Lung (tissue), 12 donors: ENCODE measurements around the gene SEL1L3. TPM values are rescaled to one million over a fixed set of nuclear protein-coding genes. Genes with fewer than 3 reads are reported as not detected.

Experiments used
- ATAC-seq: fragments of 200-7000 bp; cut with Tn5 transposase; one replicate; pipeline ENCODE4 v1.9.1; 2020; ENCODE audit warnings: moderate number of reproducible peaks; ENCODE audit not compliant: insufficient read depth, low FRiP score
- DNase-seq, 3 donors: peaks; one replicate each; pipeline ENCODE4 v3.0.0-alpha.2; 2013 to 2017
- H3K27ac ChIP-seq, 2 donors: one replicate each; pipeline ENCODE4 v1.5.1; 2013; ENCODE audit warnings: mild to moderate bottlenecking in 2 of 2, moderate library complexity in 2 of 2, control low read depth in 1 of 2, inconsistent platforms in 1 of 2, low read depth in 1 of 2, low read length in 1 of 2
- H3K27me3 ChIP-seq, 3 donors: one replicate each; pipeline ENCODE4 v1.5.1; 2013; ENCODE audit warnings: low read length in 2 of 3; ENCODE audit not compliant: control insufficient read depth in 3 of 3, insufficient read depth in 3 of 3
- H3K36me3 ChIP-seq, 4 donors: one replicate each; pipeline ENCODE4 v1.5.1; 2013; ENCODE audit warnings: low read length in 4 of 4, mild to moderate bottlenecking in 1 of 4, moderate library complexity in 1 of 4; ENCODE audit not compliant: control insufficient read depth in 4 of 4, insufficient read depth in 4 of 4
- H3K4me1 ChIP-seq, 5 donors: one replicate each; pipeline ENCODE4 v1.5.1; 2013; ENCODE audit warnings: low read length in 5 of 5, mild to moderate bottlenecking in 2 of 5, moderate library complexity in 1 of 5; ENCODE audit not compliant: control insufficient read depth in 5 of 5, insufficient read depth in 5 of 5
- H3K4me3 ChIP-seq: one replicate; pipeline ENCODE4 v1.5.1; 2013; ENCODE audit warnings: mild to moderate bottlenecking, control low read depth, moderate library complexity
- H3K9ac ChIP-seq, 2 donors: one replicate each; pipeline ENCODE4 v1.5.1; 2013; ENCODE audit warnings: low read length in 2 of 2, control low read depth in 1 of 2; ENCODE audit not compliant: insufficient read depth in 1 of 2
- H3K9me3 ChIP-seq, 4 donors: one replicate each; pipeline ENCODE4 v1.5.1; 2013; ENCODE audit warnings: low read length in 3 of 4, mild to moderate bottlenecking in 1 of 4, moderate library complexity in 1 of 4; ENCODE audit not compliant: control insufficient read depth in 4 of 4, insufficient read depth in 3 of 4
- WGBS, 2 donors: extraction: QIAGEN DNeasy Blood & Tissue Kit; methylation state at CpG; one replicate each; pipeline ENCODE4 v1.1.7; 2013; 5-methylcytosine and 5-hydroxymethylcytosine counted together
- polyA plus RNA-seq, 2 donors: library from polyadenylated mRNA; stranded (reverse); fragments of 200-250 nt; gene quantifications; one replicate each; pipeline ENCODE4 v1.2.1, GENCODE V29; 2013
- total RNA-seq, 2 donors: library from RNA; depleted of rRNA in 1 of 2; stranded (reverse); fragments of >200 nt in 1 of 2; gene quantifications; one replicate each; pipeline ENCODE4 v1.2.1, GENCODE V29; 2014 to 2021
- TF ChIP-seq, protein P1 (sequence below): IDR thresholded peaks from 2 replicates; pipeline ENCODE4 v1.5.1; 2012; ENCODE audit warnings: mild to moderate bottlenecking; ENCODE audit errors: control extremely low read depth, extremely low read depth
- donor health status: control.
- donor health status: control.
- donor health status: Bipolar disorder and iron deficiency.
- donor health status: healthy.
- donor health status: DM: yes; HTN: yes; CAD: no.

The SEL1L3 gene
- total and polyA plus RNA-seq, 4 donors: 29.2 to 93.3 (median 57.1) TPM

DNA sequence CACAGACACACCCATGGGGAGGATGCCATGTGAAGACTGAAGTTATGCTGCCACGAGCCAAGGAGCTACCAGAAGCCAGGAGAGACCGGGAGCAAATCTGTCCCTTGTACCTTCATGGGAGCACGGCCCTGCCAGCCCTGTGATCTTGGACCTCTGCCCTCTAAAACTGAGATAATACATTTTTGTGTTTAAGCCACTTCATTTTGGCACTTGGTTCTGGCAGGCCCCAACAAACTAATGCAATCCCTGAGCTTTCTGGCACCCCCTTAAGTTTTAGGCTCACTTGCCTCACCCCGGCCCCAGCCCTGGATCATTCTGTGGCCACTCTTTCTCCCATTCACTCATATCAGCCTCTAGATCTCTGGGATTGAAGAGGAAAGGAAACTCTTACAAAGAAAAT lies 35.4 kb downstream of the SEL1L3 start:
- TF ChIP-seq, protein P1, sequence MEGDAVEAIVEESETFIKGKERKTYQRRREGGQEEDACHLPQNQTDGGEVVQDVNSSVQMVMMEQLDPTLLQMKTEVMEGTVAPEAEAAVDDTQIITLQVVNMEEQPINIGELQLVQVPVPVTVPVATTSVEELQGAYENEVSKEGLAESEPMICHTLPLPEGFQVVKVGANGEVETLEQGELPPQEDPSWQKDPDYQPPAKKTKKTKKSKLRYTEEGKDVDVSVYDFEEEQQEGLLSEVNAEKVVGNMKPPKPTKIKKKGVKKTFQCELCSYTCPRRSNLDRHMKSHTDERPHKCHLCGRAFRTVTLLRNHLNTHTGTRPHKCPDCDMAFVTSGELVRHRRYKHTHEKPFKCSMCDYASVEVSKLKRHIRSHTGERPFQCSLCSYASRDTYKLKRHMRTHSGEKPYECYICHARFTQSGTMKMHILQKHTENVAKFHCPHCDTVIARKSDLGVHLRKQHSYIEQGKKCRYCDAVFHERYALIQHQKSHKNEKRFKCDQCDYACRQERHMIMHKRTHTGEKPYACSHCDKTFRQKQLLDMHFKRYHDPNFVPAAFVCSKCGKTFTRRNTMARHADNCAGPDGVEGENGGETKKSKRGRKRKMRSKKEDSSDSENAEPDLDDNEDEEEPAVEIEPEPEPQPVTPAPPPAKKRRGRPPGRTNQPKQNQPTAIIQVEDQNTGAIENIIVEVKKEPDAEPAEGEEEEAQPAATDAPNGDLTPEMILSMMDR: no peak
- Histone ChIP-seq H3K27me3 (no peaks in the 10 kb centered on the region), H3K27ac (no peak overlapping the region), H3K4me3 (no peak overlapping the region), H3K9me3 (no peaks in the 10 kb centered on the region), H3K9ac (no peak overlapping the region), H3K36me3 (peaks cover 0 to 12% (median 0%) of the 10 kb centered on the region in 4 donors), H3K4me1 (peaks cover 0 to 3% (median 0%) of the 10 kb centered on the region in 5 donors)
- ATAC-seq (no peak), DNase-seq (no peak)
- WGBS, 2 donors: 83 to 90% methylated on average over 4 of the region's 4 CpGs

DNA sequence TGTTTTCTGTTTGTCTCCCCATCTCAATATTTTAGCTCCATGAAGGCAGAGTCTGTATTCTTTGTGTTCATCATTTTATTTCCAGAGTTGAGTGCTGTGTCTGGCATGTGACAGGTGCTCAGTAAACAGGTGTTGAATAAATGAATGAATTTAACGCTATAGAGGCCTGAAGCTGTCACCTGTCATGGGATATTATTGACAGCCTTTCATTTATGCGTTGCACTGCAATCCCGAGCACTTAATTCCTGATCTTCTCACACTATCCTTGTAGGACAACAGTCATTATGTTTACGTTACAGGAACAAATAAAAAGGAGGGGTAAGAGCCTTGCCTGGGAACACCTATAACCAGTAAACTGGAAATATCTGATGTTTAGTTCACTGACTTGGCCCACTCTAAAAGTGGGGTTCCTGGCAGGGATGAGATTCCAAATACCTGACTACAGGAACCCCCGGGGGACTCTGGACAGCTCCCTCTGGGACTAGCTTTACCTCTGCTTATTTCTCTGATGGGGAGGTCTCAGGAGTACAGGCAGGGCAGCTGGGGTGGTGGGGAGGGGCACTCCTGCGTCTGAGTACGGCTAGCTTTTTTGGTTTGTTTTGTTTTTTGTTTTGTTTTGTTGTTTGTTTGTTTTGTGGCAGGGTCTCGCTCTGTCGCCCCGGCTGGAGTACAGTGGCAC lies 36.6 kb downstream of the SEL1L3 start:
- Histone ChIP-seq H3K27me3 (no peaks in the 10 kb centered on the region), H3K36me3 (peaks cover 0 to 18% (median 0%) of the 10 kb centered on the region in 4 donors), H3K27ac (no peak overlapping the region), H3K4me1 (peaks cover 0 to 3% (median 0%) of the 10 kb centered on the region in 5 donors), H3K4me3 (no peak overlapping the region), H3K9me3 (no peaks in the 10 kb centered on the region), H3K9ac (no peak overlapping the region)
- DNase-seq: no peak
- no peak for ATAC-seq
- 92 to 97% methylated on average over 10 of the region's 10 CpGs for WGBS, 2 donors
- TF ChIP-seq, protein P1: no peak

GRCh38 chr4:25823632-25824031 lies 39.2 kb downstream of the SEL1L3 start:
- TF ChIP-seq, protein P1: no peak
- ATAC-seq: no peak
- H3K36me3 ChIP-seq: peaks cover 0 to 25% (median 0%) of the 10 kb centered on the region in 4 donors
- H3K9ac ChIP-seq: no peak overlapping the region
- no peak overlapping the region for H3K27ac ChIP-seq
- H3K4me3 ChIP-seq: no peak overlapping the region
- H3K9me3 ChIP-seq: no peaks in the 10 kb centered on the region
- H3K27me3 ChIP-seq: no peaks in the 10 kb centered on the region
- peaks cover 0 to 3% (median 0%) of the 10 kb centered on the region in 5 donors for H3K4me1 ChIP-seq
- 87% methylated on average over 7 of the region's 7 CpGs for WGBS, 2 donors
- no peak for DNase-seq

DNA sequence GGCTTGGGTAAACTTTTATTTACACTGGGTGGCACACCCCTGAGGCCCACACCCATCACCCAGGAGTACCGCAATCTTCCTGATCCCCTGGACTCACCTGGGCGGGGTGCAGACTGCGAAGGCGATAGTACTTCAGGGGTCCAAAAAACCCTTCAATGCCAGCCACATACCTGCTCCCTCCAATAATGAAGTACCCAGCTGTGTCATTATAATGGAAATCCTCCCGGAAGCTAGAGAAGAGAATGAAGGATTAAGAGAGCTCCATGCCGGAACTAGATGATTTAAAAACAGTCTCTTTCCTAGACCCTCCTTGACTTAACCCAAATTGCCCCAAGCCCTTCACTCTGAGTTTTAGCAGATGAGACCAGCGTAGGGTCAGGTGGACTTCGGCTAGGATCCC lies 40.9 kb downstream of the SEL1L3 start:
- 95 to 96% methylated on average over 8 of the region's 8 CpGs for WGBS, 2 donors
- ATAC-seq (no peak), DNase-seq (no peak)
- H3K36me3 ChIP-seq: peaks cover 0 to 28% (median 0%) of the 10 kb centered on the region in 4 donors
- H3K27me3 ChIP-seq: no peaks in the 10 kb centered on the region
- no peak overlapping the region for H3K4me3 ChIP-seq
- no peaks in the 10 kb centered on the region for H3K9me3 ChIP-seq
- TF ChIP-seq, protein P1: no peak
- no peak overlapping the region for H3K27ac ChIP-seq
- no peak overlapping the region for H3K9ac ChIP-seq
- peaks cover 0 to 3% (median 0%) of the 10 kb centered on the region in 5 donors for H3K4me1 ChIP-seq
